Coronary artery (tissue), 2 donors: Measurements from ENCODE around the gene KIF23.
A peak's percentile ranks its signal among the peaks of the same experiment; 100 is the strongest.

Source experiments
- DNase-seq: peaks from one replicate; pipeline ENCODE4 v3.0.0-alpha.2; 2017; ENCODE audit warnings: low spot score
- H3K27ac ChIP-seq, 2 donors: fragments of 200-600 bp; sonication (generic); one replicate each; pipeline ENCODE4 v1.5.1; 2016 to 2019
- H3K4me3 ChIP-seq: fragments of 200-600 bp; sonication (generic); 2 replicates; pipeline ENCODE4 v1.5.1; 2016; ENCODE audit warnings: mild to moderate bottlenecking, moderate library complexity
- CTCF ChIP-seq: fragments of 200-600 bp; sonication (generic); IDR thresholded peaks from one replicate; pipeline ENCODE4 v1.5.1; 2019; ENCODE audit warnings: antibody characterized with exemption

Gene KIF23

GRCh38 chr15:69389426-69389825 lies 24.7 kb upstream of the KIF23 start:
- peak; percentile 36 for DNase-seq
- TF ChIP-seq CTCF: no peak
- no peak overlapping the region for H3K27ac ChIP-seq

GRCh38 chr15:69390575-69390974 lies 23.6 kb upstream of the KIF23 start:
- Histone ChIP-seq H3K4me3 (no peak overlapping the region), H3K27ac (no peak overlapping the region)
- DNase-seq: no peak
- no peak for TF ChIP-seq CTCF

More at GRCh38 chr15:69389426-69389825, 24.7 kb upstream of the KIF23 start:
- no peak overlapping the region for H3K4me3 ChIP-seq

GRCh38 chr15:69391046-69391757 lies 22.9 kb upstream of the KIF23 start:
- peak; percentile 50 for DNase-seq
- TF ChIP-seq CTCF: no peak
- Histone ChIP-seq H3K27ac (no peak overlapping the region), H3K4me3 (no peak overlapping the region)

- TF ChIP-seq CTCF: no peak
- Histone ChIP-seq H3K27ac (no peak overlapping the region), H3K4me3 (no peak overlapping the region)
- DNase-seq: peak; percentile 33
Observed at GRCh38 chr15:69392352-69392751, 21.8 kb upstream of the KIF23 start.

GRCh38 chr15:69393831-69394491 lies 20.2 kb upstream of the KIF23 start:
- no peak overlapping the region for H3K4me3 ChIP-seq
- no peak for DNase-seq
- TF ChIP-seq CTCF: no peak
- H3K27ac ChIP-seq: no peak overlapping the region

- peak; percentile 95 for TF ChIP-seq CTCF
- Histone ChIP-seq H3K4me3 (peak overlapping the region; percentile 35), H3K27ac (no peak overlapping the region)
- peak; percentile 43 for DNase-seq
Observed at GRCh38 chr15:69394556-69395282, 19.4 kb upstream of the KIF23 start.
